Activated CD8-positive, alpha-beta memory T cell treated with anti-CD3 and anti-CD28 coated beads for 1 hour (primary cell): ENCODE measurements around the gene OR51E1.

Experiments used
- DNase-seq, 2 donors: peaks; one replicate each; pipeline ENCODE4 v3.0.0-alpha.2; 2020; ENCODE audit warnings: low read depth in 1 of 2; ENCODE audit errors: extremely low read depth in 1 of 2

The OR51E1 gene, protein sequence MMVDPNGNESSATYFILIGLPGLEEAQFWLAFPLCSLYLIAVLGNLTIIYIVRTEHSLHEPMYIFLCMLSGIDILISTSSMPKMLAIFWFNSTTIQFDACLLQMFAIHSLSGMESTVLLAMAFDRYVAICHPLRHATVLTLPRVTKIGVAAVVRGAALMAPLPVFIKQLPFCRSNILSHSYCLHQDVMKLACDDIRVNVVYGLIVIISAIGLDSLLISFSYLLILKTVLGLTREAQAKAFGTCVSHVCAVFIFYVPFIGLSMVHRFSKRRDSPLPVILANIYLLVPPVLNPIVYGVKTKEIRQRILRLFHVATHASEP

DNA sequence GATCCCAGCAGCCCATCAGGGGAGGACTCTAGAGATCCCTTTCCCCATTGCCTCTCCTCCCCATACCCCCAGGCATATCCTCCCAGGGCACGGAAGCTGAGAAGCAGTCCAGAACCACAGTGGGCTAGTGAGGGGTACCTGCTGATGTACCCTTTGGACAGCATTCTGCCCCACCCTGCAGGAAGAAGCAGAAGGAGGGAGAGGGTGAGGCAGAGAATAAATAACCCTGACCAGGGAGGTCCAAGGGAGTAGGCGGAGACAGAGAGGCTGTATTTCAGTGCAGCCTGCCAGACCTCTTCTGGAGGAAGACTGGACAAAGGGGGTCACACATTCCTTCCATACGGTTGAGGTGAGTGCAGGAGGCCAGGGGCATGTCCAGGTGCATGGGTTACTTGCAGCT is at the start of gene OR51E1:
Gene OR51E1, plus strand, starts transcription at position 301 of the 400 bp plus-strand sequence. CDS start 8,545 bp downstream, outside the sequence.
- no peak for DNase-seq

DNA sequence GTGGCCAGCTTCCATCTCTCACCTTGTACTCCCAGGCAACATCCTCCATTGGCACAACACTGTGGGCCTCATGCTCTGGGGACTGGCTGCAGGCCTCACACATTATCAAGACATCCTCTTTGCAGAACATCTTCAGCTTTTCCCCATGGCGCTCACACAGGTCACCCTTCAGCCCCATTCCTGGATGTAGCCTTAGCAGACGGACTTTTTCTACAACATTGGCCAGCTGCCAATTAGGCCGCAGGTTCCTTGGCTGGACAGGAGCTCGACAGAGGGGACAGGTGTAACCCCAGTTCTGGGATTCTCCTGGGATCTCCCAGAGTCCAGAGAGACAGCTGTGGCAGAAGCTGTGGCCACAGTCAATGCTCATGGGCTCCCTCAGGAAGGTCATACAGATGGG is 38.7 kb upstream of the OR51E1 start:
- no peak for DNase-seq

DNA sequence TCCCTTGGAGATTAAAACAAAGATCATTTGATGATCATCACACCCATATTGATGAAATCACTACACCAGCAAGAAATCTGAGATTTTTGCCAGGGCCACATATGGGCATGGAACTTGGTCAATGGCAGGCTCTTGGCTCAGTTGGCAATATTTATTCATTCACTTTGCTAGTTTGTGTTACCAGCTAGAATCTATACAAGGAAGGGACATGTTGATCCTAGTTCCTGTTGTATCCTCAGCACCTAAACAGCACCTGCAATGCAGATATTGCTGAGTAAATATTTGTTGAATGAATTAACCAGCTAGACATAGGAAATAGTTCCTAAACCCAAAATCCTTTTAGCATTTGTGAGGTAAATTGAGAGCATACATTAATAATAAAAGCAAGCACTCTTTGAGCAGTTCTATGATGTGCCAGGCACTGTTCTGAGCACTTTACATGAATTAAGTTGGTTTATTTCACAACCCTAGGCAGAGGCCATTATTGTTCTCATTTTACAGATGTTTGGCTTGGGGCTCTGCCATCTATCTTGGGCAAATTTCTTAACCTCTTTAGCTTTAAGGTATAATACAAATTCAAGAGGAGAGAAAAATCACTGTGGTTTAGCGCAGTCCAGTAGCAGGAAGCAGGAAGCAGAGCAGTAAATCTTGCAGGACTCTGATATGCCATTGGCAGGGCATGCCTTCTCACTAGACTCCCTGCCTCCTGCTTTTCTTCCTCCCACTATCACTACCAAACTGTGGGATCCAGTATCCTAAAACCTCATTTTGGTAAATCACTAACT is 37.4 kb upstream of the OR51E1 start:
- no peak for DNase-seq

DNA sequence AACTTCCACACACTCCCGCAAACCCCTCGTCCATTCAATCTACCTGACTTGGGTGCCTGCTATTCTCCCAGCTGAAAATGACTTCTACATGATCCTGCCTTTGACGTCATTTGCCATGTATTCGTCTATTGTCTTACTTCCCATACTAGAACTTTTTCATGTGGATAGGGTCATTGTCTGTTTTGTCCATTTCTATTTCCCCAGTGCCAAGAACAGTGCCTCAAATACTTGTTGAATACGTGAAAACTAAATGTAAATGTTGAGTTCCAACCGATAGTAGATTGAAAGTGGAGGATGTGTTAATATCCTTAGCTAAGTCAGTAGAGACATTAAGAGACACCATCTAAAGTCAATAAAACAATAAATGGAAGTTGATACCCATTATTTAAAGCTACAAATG is 36.7 kb upstream of the OR51E1 start:
- no peak for DNase-seq

DNA sequence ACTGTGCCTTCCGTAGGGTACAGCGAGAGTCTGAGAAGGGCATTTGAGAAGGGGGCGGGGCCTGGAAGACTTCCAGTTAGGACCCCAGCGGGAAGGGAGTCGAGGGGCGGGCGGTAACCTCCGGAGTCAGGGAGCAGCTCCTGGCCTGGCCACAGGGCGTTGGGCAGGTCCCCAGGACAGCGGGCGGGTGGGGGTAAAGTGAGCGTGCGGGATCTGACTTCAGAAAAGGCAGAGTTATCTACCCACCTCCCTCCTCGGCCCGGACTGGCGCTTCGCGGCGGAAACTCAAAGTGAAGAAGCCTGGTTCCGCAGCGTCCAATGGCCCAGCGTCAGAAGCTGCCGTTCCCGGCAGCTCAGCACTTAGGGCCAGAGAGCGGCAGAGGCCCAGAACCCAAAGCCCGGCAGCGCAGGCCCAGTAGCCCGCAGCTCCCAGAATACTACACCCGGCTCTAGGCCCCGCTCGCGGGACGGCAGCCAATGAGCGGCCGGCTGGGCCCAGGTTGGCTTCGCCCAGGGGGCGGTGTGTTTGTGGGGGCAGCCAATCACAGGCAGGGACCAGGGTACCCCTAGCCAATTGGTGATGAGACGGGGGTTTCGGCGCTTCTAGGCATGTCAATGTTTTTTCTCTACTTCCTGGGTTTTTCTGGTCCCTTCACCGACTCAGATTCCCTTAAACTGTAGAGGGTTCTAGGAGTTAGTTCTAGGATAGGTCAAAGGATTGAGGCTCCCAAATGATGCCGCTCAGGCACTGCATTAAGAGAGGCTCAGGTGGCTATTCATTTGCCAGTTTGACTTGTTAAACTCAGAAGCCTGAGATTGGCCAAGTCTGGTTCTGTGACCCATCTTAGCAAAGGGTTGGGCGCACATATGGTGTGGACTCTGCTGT is 35.8 kb upstream of the OR51E1 start, which contains the start of gene TRIM68:
Gene TRIM68, minus strand, starts transcription at position 451 of the 886 bp plus-strand sequence. CDS start 2,727 bp downstream, outside the sequence.
- DNase-seq = peak; percentile 83 to 89

DNA sequence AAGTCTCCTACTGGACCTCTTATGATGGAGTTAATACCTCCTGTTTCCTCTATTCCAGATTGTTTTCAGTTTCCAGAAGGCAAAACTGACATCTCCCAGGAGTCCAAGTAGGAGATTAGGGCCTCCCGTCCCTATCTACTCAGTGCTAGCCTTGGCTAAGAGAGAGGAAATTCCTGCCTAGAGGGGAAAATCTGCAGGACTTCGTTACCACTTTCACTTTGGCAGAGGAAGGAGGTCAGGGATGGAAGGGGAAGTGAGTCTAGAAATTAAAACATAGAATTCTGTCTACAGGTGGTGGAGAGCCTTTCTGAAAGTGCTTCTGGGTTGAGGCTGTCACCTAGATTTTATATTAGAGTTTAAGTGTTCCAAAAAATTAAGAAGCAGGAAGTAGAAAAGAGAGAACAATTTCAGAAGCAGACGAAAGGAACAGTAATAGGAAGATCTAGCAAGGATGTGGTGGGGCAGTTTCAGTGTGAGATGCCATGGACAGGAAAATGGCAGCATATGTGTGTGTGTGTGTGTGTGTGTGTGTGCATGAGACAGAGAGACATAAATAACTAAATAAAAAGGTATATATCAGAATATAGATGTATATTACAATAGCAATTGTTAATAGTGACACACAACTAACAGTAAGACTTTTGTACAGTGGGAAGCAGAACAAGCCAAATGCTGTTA is 33.4 kb upstream of the OR51E1 start:
- no peak for DNase-seq

DNA sequence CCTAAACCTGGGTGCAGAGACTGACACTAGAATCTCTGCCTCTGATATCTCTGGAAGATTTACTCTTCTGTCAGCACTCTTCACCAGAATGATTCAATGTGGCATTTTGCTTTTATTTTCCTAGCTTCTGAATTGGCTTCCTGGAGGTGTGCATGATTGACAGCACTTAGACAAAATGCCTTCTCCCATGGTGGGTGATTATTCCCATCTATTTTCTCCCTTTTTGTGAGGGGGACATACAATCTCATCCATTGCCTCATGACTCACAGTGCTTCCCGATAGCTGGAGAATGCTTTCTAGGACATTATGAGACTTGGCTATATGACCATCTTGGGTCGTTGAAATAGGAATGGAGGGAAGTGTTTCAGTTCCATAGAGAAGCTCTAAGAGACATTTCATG is 31.8 kb upstream of the OR51E1 start:
- DNase-seq = no peak

DNA sequence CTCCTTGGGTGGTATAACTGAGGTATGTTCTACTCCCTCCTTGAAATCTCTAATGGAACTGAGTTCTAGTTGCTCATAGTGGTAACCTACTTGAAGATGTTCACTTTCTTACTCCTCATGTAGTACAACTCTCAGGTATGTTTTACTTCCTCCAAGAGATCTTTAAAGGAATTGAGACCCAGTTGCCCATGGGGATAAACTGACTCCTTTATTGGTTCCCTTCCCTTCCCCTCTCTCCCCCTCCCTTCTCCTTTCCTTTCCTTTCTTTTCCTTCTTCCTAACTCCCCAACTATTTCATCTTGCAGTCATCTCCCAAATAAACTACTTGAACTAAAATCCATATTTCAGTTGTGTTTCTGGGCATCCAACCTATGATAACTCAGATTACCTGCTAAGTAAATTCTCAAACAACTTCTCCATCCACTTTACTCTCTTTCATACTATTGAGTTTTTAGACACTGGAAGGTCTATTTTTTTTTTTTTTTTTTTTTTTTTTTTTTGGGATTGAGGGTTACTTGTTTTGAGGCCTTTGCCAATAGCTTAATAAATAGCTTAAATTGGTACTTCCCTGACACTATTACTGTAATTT is 27.8 kb upstream of the OR51E1 start:
- no peak for DNase-seq

DNA sequence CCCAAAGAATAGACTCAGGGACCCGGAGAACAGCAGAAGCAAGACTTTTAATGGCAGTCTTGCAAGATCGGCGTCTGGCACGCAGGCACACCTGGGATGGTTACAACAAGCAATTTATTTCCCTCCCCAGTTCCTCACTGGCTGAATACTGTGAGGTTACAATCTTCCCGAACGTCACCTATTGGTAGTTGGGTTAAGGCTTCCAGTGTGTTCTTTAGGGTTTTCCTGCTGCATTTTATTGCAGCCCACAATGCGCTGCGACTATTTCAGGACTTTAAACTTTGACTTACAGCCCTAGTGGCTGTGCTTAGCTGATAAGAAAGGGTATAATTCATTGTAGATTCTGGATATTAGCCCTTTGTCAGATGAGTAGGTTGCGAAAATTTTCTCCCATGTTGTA is 24.3 kb upstream of the OR51E1 start:
- DNase-seq = no peak

DNA sequence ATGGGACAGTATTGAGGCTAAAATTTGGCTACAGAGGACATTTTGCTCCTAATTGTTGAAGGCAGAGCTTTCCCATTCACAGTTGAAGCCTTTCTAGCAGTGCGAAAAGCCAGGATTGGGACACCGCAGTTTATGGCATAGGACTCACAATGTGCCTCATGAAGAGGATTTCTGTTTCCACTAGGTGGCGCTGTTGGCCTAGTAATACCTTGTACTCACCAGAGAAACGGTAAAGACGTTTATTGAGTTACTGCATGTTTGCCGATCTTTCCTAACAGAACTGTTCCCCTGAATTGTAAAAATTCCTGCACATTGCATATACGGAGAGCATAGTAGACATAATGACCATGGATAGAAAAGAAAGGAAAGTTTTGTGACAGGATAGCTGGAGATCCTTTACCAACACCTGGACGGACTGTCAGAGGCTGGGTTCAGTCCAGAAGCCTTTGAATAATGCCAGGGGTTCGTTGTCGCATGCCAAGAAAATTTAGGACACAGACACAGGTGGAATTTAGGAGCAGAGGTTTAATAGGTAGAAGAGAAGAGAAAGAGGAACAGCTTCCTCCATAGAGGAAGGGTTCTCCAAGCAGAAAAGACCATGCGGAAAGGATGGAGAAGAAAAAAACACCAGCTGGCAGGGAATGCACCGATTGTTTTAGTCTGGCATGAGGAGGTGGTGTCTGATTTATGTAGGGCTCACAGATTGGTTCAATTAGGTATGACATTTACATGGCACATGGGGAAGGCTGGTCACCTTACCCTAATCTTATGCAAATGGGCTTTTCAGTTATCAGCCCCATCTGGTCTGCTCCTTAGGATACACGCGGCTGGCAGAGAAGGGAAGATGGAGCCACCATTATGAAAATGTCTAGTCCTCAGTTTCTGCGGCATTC is 17.3 kb upstream of the OR51E1 start:
- DNase-seq = no peak

DNA sequence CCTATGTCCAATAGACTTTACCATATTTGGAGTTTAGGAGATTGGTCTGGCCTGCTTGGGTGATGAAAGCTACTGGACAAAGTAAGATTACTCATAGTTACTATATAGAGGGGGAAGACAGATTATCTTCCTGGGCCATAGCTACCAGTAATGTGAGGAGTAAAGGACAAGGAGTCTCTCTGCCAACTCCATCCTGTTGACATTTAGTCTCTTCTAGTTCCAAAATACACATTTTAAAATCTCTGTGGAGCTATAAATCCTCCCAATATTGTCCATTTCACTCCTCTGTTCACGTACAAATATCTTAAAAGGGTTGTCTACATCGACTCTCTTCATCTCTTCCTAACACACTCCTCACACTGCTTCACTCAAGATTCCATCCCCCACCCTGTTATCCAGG is 7.6 kb upstream of the OR51E1 start:
- no peak for DNase-seq

DNA sequence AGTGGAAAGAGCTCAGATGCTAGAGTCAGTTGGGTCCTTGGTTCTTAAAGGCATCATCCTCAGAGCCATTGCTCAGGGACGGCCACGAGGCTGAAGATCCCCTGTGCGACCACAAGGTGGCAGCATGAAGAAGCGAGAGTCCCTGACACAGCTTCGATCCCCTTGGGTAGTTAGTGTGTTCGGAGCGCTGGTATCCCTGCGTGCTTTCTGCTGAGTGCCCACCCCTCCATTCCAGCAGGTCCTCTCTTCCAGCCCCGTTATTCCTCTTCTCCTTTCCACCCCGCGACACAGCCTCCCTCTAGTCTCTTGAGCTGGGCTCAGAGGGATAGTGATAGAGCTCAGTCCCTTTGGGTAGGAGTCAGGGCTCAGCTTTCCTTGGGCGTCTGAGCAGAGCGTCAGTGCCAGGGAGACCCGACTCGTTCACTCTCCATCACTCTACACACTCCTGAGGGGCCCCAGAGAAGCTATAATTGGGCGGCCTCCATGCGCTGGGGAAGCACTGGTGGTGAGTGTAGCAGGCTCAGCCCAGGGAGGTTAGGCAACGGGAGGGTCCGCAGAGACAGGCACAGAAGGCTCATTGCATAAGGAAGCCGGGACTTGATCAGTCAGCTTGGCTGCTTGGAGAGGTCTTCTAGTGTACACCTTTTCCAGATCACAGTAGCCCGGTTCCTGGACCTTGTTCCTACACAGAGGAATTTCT is 6.7 kb upstream of the OR51E1 start, which contains the start of gene OR51D1:
Gene OR51D1, plus strand, starts transcription at position 516 of the 700 bp plus-strand sequence. CDS start 2,314 bp downstream, outside the sequence.
- DNase-seq = peak; percentile 17 to 53

DNA sequence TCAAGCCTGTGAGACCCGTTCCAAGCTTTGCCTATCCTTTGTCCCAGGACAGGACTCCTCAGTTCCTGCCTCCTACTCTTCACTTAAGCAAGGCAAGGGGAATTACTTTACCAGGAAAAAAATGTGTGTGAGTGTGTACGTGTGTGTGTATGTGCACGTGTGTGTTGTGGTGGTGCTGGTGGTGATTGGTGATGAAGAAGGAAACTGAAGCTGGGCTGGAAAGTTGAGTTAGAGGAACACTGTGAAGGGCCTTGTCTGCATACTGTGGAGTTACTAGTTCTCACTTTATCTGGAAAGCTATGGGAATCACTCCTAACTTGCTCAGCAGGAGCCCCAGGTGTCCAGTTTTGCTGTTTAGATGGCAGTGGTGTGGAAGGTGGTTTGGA is 6.1 kb upstream of the OR51E1 start:
- no peak for DNase-seq

DNA sequence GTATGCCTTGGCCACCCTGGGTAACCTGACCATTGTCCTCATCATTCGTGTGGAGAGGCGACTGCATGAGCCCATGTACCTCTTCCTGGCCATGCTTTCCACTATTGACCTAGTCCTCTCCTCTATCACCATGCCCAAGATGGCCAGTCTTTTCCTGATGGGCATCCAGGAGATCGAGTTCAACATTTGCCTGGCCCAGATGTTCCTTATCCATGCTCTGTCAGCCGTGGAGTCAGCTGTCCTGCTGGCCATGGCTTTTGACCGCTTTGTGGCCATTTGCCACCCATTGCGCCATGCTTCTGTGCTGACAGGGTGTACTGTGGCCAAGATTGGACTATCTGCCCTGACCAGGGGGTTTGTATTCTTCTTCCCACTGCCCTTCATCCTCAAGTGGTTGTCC is 3.9 kb upstream of the OR51E1 start:
- DNase-seq = no peak

DNA sequence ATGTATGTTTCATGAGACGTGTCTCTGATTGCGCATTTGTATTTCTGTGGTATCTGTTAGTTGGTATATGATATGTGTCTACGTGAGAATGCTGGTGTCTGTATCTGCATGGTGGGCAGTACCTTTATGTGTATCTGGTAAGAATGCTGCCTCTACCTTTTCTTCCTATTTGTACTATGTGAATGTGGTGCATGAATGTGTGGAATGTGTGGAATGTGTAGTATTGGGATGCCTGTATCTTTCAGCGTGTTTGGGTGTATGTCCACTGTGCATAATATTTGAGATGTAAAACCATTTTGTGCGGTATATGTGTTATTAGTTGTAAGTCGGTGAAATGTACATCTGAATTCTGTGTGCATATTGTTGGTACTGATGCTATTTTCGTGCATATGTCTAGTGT is 2.3 kb upstream of the OR51E1 start:
- no peak for DNase-seq

DNA sequence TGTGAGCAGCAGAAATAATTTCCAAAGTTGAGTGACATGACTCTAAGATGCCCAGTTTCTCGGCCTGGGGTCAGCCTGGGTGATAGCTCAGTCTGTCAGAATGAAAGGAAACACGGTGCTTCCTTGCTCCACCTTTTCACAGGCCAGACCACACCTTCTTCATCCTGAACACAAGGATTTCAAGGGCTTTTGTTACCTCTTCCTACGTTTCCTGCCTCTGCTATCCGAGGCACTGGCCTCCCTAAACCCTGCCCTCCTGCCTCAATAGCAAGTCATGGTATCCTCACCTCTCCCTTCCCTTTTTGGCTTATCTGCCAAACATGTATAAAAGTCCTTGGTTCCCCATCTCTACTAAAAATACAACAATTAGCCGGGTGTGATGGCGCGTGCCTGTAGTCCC is 1.7 kb upstream of the OR51E1 start:
- no peak for DNase-seq

DNA sequence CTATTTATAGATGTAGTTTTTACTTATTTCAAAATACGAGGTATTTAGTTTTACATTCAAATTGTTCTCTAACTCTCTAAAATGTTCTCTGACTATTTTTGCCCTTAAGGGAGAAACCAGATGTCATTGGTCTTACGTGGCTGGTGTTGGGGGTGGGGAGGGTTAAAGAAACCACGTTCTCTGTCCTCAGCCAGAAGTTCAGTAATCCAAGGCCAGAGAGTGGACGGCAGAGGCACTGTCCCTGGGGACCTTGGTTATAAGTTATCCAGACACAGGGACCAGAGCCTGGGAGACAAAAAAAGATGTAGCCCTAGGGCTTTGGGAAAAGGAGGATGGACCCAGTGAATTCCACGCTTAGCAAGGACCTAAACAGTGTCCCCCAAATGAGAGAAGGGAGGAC is 706 bp upstream of the OR51E1 start:
- no peak for DNase-seq

DNA sequence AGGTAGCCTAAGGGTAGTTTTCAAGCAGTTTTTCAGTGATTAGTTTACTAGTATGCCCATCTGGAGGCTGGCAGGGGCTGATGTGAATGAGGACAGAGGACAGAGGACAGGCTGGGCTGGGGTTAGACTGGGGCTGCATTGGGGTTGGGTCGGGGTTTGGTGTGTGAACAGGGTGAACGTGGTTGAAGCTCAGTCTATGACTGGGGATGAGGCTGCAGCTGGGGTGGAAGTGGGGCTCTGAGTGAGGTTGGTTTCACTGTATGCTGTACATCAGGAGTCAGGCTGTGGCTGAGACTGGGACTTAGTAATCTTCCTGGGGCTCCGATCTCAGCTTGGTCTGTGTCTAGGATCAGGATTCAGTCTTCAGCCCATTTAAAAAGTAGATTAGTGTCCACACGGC is 451 bp downstream of the OR51E1 start:
- no peak for DNase-seq

DNA sequence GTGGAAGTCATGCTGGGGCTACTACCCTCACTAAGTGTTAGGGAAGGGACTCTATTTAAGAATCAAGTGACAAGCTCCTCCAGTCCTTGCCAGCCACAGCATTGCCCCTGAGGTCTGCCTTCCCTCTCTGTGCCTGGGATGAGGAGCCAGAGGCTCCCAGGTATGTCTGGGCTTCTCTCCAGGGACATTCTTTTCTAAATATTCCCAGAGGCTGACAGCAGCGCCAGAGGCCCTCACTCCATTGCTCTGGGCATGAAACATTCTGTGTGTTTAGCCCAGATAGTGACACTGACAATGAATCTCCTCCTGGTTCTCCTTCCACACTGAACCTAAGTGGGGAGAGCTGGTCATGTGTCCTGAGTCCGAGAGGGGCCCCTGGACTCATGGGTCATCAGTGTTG is 2.2 kb downstream of the OR51E1 start:
- no peak for DNase-seq
